Inferior parietal cortex (tissue), 1 donor: ENCODE measurements around the gene SLA2.
"Not testable (repeated sequence)": the region's sequence is repeated elsewhere in the genome, so short reads cannot be mapped to it uniquely, and the experiment has no call there.

Experiments used
- DNase-seq: peaks from one replicate; pipeline ENCODE4 v3.0.0-alpha.2; 2016; ENCODE audit errors: extremely low spot score

SLA2 gene

GRCh38 chr20:36573798-36574365 lies 72.1 kb downstream of the SLA2 start:
- no peak for DNase-seq

DNA sequence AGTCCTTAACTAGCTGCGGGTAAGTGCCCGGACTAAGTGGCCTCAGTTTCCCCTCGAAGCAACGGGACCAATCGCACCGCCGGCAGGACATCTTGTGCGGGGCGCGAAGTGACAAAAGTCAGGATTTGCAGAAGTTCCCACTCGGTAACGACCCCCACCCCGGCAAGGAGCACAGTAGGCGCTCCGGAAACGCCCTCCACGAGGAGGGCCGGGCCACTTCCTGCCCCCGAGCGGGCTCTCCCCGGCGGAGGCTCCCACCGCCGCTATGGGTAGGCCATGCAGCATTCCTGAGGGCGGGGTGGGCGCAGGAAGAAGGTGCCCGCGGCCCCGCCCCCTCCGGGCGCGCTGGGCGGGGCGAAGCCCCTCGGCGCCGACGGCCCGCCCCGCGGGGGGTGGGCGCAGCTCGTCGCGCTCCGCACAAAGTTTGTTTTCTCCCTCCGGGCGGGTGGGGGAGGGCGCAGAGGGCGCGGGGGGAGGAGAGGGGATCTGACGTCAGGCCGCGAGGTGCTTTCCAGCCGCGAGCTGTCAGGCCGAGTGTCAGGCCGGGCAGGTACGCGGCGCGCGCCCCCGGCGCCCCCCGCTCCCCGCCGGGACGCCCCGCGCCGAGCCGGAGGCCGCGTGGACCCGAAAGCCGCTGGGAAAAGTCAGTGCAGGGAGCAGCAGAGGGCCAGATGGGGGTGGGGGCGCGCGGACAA lies 72.7 kb downstream of the SLA2 start, which contains the start of gene TGIF2:
Gene TGIF2, plus strand, starts transcription at position 495 of the 695 bp plus-strand sequence. CDS start 5,178 bp downstream, outside the sequence.
- no peak for DNase-seq

DNA sequence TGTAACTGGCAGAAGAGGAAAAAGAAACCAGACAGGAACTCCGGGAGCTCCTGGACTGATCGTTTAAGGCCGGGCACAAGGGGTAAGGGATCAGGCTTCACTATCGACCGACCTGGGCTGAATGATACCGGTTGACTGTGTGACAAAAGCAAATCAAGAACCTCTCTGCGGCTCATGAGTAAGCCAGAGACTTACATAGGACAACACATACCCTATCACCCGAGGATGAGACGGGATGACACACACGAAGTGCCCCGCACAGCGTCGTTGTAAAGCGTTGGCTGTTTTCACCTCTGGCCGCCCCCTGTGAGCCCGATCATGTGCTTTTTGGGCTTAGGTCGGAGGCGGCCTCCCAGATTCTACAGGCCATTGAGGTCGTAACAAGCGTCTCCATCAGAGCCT lies 73.3 kb downstream of the SLA2 start:
- DNase-seq, result no peak

DNA sequence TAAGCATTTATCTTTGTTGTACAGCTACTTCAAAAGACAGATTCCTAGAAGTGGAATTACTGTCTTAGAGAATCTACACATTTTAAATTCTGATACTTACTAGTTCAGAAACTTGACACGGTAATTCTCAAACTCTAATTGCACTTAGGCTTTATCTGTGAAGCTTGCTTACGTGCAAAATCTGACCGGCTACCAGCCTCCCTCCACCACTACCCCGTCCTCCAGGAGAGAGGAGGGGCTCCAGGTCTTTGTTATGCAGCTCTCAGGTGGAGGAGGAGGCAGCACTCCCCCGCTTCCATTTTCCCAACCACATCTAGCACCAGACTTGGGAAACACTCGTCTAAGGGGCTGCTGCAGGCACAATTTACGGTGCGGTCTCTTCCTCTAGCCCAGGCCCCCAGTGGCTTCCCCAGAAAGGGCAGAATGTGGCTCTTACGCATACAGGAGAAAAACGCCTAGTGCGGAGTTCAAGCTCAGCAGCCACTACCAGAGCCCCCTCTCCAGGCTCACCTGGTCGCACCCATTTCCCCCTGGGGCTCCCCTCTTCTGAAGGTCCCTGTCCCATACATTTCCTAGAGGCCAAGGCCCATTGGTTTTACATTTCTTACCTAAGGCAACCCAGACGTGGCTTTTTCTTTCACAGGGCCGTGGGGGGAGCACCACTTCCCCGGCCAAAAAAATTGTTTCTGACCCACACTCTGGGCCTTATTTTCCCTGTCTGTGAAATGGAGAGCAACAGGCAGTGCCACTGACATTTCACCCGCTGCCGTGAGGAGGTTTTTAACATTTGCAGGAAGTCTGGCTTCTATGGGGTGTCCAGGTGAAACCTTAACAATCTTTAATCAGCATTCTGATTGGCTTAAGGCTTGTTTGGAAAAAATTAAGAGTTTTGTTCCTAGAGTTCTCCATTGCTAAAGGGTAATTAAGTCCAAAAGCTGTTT lies 74.2 kb downstream of the SLA2 start:
- DNase-seq, result no peak

GRCh38 chr20:36569847-36570429 lies 76.1 kb downstream of the SLA2 start:
- DNase-seq, result no peak

DNA sequence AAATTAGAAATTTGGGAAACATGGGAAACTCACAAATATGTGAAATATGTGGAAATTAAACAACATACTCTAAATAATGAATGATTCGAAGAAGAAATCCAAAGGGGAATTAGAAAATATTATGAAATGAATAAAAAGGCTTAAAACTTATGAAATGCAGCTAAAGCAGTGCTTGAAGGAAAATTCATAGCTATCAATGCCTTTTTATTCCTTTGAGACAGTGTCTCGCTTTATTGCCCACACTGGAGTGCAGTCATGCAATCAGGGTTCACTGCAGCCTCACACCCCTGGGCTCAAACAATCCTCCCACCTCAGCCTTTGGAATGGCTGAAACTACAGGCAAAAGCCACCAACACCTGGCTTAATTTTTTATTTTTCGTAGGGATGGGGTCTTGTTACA lies 80.5 kb downstream of the SLA2 start:
- no peak for DNase-seq

DNA sequence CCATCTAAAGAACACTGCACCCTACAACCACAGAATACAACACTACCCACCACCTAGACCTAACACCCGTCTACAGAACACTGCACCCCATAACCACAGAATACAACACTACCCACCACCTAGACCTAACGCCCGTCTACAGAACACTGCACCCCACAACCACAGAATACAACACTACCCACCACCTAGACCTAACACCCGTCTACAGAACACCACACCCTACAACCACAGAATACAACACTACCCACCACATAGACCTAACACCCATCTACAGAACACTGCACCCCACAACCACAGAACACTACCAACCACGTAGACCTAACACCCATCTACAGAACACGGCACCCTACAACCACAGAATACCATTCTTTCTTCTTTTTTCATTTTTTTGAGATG lies 81.3 kb downstream of the SLA2 start:
- not testable (repeated sequence) for DNase-seq

DNA sequence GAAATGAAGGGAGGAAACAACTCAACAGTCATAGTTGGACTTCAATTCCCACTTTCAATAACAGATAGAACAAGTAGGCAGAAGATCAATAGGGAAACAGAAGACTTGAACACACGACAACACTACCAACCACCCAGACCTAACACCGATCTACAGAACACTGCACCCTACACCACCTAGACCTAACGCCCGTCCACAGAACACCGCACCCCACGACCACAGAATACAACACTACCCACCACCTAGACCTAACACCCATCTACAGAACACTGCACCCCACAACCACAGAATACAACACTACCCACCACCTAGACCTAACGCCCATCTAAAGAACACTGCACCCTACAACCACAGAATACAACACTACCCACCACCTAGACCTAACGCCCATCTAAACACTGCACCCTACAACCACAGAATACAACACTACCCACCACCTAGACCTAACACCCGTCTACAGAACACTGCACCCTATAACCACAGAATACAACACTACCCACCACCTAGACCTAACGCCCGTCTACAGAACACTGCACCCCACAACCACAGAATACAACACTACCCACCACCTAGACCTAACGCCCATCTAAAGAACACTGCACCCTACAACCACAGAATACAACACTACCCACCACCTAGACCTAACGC lies 81.8 kb downstream of the SLA2 start:
- not testable (repeated sequence) for DNase-seq

DNA sequence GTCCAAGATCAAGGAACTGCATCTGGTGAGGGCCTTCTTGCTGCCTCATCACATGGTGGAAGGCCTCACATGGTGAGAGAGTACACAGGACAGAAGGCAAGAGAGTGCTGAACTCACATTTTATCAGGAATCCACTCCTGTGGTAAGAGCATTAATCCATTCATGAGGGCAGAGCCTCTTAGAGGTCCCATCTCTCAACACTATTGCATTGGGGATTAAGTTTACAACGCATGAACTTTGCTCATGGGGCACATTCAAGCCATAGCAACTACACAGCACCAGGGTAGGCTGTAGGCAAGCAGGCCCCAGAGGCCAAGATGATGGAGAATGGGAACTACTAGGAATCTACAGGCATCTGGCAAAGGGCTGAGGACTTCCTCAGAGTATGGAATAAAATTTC lies 82.6 kb downstream of the SLA2 start:
- DNase-seq, result no peak

DNA sequence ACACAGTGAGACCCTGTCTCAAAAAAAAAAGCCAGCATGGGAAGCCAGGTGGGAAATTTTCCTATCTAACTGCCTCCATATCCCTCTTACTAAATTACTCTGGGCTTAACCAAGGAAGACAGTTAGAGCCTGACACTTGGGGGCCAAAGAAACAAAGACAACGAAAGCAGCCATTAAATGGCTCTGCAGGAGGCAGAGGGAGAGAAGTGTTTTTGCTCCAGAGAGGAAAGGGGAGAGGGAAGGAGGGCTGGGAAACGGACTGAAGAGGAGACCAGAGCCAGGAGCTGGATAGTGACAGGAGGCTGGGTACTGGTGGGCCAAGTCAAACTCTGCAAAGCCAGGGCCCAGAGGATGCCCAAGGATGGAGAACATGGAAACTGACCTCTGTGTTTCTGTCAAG lies 83.3 kb downstream of the SLA2 start:
- no peak for DNase-seq
